ENCODE measurements around the gene OPCML.

Gene OPCML

DNA sequence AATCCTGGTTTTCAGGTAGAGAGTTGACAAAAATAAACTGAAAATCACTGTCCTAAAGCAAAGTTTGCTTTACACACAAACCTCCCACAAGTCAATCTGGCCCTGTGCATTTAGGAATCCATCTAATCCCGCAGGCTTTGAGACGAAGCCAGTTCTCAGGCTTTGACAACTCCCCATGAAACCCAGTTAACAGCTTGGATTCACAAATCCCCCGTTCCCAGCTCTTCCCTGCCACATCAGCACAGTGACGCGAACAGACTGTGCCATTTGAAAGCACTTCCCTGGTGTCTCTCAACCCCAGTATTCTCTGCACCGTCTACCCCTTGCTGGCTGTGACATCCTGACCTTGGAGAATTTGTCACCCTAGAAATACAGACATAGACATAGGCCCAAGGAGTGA lies 117.8 kb downstream of the OPCML start:
- in situ Hi-C loops (cut with HindIII; ENCODE audit: low sequenced_read_pairs), result no loop called here

DNA sequence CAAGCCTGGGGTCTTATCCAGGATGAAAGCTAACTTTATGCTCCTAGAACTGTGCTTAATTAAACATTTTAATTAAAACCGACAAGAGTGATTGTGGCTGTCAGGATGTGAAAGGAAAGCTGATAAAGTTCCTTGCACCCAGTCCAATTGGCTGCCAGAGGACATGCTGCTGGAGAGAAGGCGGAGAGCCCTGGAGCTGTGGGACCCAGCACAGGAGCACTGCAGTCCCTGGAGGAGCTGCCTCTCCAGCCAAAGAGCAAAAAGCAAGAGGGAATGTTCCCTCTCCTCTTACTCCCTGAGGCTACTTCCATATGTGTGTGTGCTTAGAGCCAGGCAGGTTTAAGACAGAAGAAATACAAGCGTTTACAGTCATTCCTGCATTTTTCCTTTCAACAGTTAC lies 118.6 kb downstream of the OPCML start:
- in situ Hi-C loops (cut with HindIII; ENCODE audit: low sequenced_read_pairs), result no loop called here

DNA sequence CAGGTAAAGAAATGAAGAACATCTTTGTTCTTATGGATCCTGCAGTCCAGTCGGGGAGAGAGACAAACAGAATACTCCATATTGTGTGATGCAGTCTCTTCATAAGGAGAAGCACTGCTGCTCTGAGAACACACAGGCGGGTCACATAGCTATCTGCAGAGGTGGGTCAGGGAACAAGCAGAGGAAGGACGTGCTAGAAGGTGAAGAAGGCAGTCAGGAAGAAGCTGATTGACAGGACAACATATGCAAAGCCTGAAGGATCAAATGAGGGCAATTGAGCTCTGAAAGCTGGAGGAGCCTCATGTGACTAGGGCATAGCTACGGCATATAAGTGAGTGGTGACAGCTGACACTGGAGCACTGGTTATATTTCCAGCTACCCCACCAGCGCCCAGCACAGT lies 122.5 kb downstream of the OPCML start:
- in situ Hi-C loops (cut with HindIII; ENCODE audit: low sequenced_read_pairs), result no loop called here

- in situ Hi-C loops (cut with HindIII; ENCODE audit: low sequenced_read_pairs), result no loop called here
Observed at GRCh38 chr11:133408936-133409335, 123.4 kb downstream of the OPCML start.

DNA sequence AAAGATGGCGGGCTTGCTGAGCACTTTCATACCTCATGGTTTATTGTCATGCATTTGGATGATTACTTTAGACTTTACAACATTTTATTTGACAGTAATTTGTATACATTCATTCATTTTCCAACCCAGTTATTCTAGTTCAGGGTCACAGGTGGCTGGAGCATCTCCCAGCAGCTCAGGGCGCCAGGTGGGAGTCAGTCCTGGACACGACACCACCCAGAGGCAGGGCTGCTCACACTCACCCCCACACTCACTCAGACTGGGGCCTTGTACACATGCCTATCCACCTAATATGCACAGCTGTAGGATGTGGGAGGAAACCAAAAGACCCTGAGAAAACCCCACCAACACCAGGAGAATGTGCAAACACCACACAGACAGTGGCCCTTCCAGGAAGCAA lies 123.9 kb downstream of the OPCML start:
- in situ Hi-C loops (cut with HindIII; ENCODE audit: low sequenced_read_pairs), result no loop called here

- in situ Hi-C loops (cut with HindIII; ENCODE audit: low sequenced_read_pairs), result no loop called here
Observed at GRCh38 chr11:133406489-133406888, 125.8 kb downstream of the OPCML start.

- in situ Hi-C loops (cut with HindIII; ENCODE audit: low sequenced_read_pairs), result no loop called here
Observed at GRCh38 chr11:133403900-133404299, 128.4 kb downstream of the OPCML start.

DNA sequence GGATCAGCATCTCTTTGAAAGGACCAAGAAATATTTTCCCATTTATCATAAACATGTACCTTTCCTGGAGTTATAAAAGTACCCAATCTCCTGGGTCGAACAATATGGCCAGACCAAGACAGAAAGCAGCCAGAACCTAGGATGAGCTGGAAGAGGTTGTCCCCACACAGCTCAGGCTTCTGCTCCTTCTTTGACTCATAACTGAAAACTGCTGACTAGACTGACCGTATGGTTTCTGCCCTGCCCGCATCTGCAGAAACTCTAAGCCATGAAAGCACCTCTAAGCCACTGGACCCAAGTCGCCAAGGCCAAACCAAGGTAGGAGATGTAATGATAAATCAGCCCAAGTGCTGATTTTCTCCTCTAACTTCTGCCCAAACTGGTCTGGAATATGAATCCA lies 129.8 kb downstream of the OPCML start:
- in situ Hi-C loops (cut with HindIII; ENCODE audit: low sequenced_read_pairs), result no loop called here

GRCh38 chr11:133399855-133400625 lies 132.3 kb downstream of the OPCML start:
- in situ Hi-C loops (cut with HindIII; ENCODE audit: low sequenced_read_pairs), result no loop called here

DNA sequence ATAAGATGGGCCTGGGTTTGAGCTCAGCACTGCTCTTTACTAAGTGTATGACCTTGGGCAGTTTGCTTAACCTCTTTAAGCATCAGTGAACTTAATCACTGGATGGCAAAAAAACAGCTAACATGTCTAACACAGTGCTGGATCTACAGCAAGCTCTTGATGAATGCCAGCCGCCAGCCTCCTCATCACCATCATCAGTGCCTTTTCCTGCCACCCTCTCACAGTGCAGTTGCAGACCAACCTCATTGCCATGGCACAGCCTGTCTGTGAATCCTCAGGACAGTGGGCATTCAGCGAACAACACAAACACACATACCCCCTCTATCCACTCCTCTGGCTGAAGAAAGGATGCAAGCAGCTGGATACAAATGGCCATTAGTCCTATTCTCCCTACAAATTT lies 133.0 kb downstream of the OPCML start:
- in situ Hi-C loops (cut with HindIII; ENCODE audit: low sequenced_read_pairs), result no loop called here

GRCh38 chr11:133390803-133391202 lies 141.5 kb downstream of the OPCML start:
- in situ Hi-C loops (cut with HindIII; ENCODE audit: low sequenced_read_pairs), result no loop called here

DNA sequence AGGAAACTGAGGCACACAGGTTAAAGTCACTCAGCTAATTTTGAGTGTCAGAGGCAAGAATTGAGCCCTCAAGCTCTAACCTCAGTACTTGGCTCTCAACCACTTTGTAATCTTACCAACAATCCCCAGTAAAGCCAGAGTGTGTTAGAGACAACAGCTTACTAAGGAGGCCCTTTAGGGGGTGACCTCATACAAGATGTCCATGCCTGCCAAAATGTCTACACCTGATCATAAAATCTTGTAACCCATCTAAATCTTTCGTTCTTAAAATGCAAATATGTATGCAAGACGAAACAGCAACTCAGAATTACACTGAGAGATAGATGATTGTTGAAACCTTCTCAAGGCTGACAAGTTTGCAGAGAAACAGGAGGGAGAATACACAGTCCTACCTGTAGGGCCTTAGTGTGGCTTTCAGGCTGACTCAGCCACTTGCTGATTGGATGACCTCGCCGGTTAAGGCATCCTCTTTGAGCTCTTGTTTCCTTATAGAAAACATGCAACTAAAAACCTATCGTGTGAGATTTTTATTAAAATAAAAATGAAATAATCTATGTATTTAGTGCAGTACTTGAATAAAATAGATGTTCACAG lies 143.2 kb downstream of the OPCML start:
- in situ Hi-C loops (cut with HindIII; ENCODE audit: low sequenced_read_pairs), result no loop called here

DNA sequence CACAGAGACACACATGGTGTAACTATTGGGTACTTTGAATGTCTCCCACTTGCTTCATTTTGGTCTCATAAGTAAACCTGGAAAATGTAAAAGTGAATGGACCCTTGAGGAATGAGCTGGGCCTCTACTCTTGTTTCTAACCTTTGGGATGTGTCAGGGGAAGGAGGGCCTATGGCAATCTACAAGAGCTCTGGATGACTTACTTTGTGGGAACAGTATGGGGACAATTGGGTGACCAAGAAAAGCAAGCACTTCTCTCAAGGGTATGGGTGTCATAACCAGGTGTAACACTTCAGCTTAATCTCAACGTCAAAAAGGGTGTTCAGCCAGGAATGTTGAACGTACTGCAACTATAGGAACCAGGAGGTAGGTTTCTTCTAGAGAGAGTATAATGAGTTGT lies 144.0 kb downstream of the OPCML start:
- in situ Hi-C loops (cut with HindIII; ENCODE audit: low sequenced_read_pairs), result no loop called here

DNA sequence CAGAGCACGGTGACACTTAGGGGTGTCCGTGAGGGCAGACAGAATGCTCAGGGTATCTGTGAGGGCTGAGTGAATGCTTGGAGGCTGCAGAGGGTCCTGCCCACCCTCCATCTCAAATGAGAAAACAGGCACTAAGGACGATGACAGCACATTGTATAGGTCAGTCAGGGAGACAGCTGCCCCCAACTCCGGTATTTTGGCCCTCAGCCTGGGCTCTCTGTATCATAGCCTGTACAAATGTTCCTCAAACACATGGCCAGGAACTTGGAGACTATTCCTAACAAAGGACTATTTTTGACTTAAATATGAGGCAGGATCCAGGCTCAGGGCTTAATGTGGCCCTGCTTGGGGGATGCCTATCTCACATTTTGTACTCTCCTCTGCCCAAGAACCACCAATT lies 145.4 kb downstream of the OPCML start:
- in situ Hi-C loops (cut with HindIII; ENCODE audit: low sequenced_read_pairs), result no loop called here

GRCh38 chr11:133386262-133386661 lies 146.0 kb downstream of the OPCML start:
- in situ Hi-C loops (cut with HindIII; ENCODE audit: low sequenced_read_pairs), result no loop called here

- in situ Hi-C loops (cut with HindIII; ENCODE audit: low sequenced_read_pairs), result no loop called here
Observed at GRCh38 chr11:133385781-133386180, 146.5 kb downstream of the OPCML start.

GRCh38 chr11:133384731-133385130 lies 147.6 kb downstream of the OPCML start:
- in situ Hi-C loops (cut with HindIII; ENCODE audit: low sequenced_read_pairs), result no loop called here

GRCh38 chr11:133383689-133384088 lies 148.6 kb downstream of the OPCML start:
- in situ Hi-C loops (cut with HindIII; ENCODE audit: low sequenced_read_pairs), result no loop called here

GRCh38 chr11:133383201-133383600 lies 149.1 kb downstream of the OPCML start:
- in situ Hi-C loops (cut with HindIII; ENCODE audit: low sequenced_read_pairs), result no loop called here

GRCh38 chr11:133382131-133382812 lies 150.0 kb downstream of the OPCML start:
- in situ Hi-C loops (cut with HindIII; ENCODE audit: low sequenced_read_pairs), result no loop called here

DNA sequence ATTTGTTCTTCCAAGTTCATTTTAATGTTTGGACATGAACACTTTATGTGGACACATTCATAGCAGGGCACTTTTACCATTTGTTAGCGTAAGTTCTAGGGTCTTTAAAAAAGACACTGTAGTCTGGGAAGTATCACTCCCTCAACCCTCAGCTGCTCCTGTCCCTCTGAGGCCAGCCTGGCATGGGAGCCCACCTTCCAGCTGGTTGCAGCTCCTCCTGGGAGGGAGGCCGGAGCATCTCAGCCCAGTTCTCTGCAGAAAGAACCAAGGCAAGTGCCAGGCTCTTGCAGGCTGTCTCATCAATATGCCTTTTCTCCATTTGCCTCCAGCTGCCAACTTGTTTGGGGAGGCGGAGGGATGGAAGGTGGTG lies 150.6 kb downstream of the OPCML start:
- in situ Hi-C loops (cut with HindIII; ENCODE audit: low sequenced_read_pairs), result no loop called here

- in situ Hi-C loops (cut with HindIII; ENCODE audit: low sequenced_read_pairs), result no loop called here
Observed at GRCh38 chr11:133366147-133366546, 166.2 kb downstream of the OPCML start.

All from DLD1 (cell line).